ENCODE results near the gene CBX1.
"Not testable (repeated sequence)": the region's sequence is repeated elsewhere in the genome, so short reads cannot be mapped to it uniquely, and the experiment has no call there.

The CBX1 gene

GRCh38 chr17:48122665-48123045 is 21.4 kb upstream of the CBX1 start:
- no peak for DNase-seq

- no peak for DNase-seq
Measured at GRCh38 chr17:48121923-48122664, 20.8 kb upstream of the CBX1 start.

GRCh38 chr17:48113201-48113676 is 12.0 kb upstream of the CBX1 start:
- DNase-seq = no peak

- DNase-seq = no peak
Measured at GRCh38 chr17:48111937-48112241, 10.6 kb upstream of the CBX1 start.

GRCh38 chr17:48110761-48111160 is 9.5 kb upstream of the CBX1 start:
- no peak for DNase-seq

GRCh38 chr17:48107137-48108055 is 6.1 kb upstream of the CBX1 start, which contains the start of gene SNX11:
Gene SNX11 (plus strand): TSS chr17:48107766. CDS start chr17:48112044, 4,278 bp downstream.
- DNase-seq = peak; percentile 95

- DNase-seq = no peak
Measured at GRCh38 chr17:48106802-48107136, 5.5 kb upstream of the CBX1 start.

- DNase-seq = no peak
Measured at GRCh38 chr17:48104440-48104839, 3.2 kb upstream of the CBX1 start.

- DNase-seq = no peak
Measured at GRCh38 chr17:48102798-48103715, 1.8 kb upstream of the CBX1 start.

- no peak for DNase-seq
Measured at GRCh38 chr17:48102043-48102750, 919 bp upstream of the CBX1 start.

GRCh38 chr17:48100591-48101011 is 677 bp downstream of the CBX1 start:
- no peak for DNase-seq

- no peak for DNase-seq
Measured at GRCh38 chr17:48100160-48100559, 1.1 kb downstream of the CBX1 start.

GRCh38 chr17:48095611-48096010 is 5.7 kb downstream of the CBX1 start:
- no peak for DNase-seq

- no peak for DNase-seq
Measured at GRCh38 chr17:48093341-48094045, 7.8 kb downstream of the CBX1 start.

- no peak for DNase-seq
Measured at GRCh38 chr17:48084932-48085331, 16.3 kb downstream of the CBX1 start.

GRCh38 chr17:48081858-48082257 is 19.4 kb downstream of the CBX1 start:
- no peak for DNase-seq

- DNase-seq = not testable (repeated sequence)
Measured at GRCh38 chr17:48077152-48077551, 24.1 kb downstream of the CBX1 start.

- DNase-seq = peak; percentile 76
Measured at GRCh38 chr17:48074322-48075081, 26.8 kb downstream of the CBX1 start.

GRCh38 chr17:48073566-48074094 is 27.6 kb downstream of the CBX1 start:
- not testable (repeated sequence) for DNase-seq

GRCh38 chr17:48072811-48073210 is 28.5 kb downstream of the CBX1 start:
- not testable (repeated sequence) for DNase-seq

GRCh38 chr17:48071654-48072053 is 29.6 kb downstream of the CBX1 start:
- DNase-seq = no peak

All from activated CD8-positive, alpha-beta memory T cell treated with anti-CD3 and anti-CD28 coated beads, Interleukin-2, amount 50 U/mL, for 48 hours (primary cell).